Globus pallidus (tissue), 1 donor: ENCODE results near the gene RUNDC3A.
A peak's percentile ranks its signal among the peaks of the same experiment; 100 is the strongest.

Experiments used
- DNase-seq: peaks from one replicate; pipeline ENCODE4 v3.0.0-alpha.2; 2015; ENCODE audit warnings: low spot score

Gene RUNDC3A

GRCh38 chr17:44283344-44284023 is 24.9 kb upstream of the RUNDC3A start:
- DNase-seq: no peak

- no peak for DNase-seq
Measured at GRCh38 chr17:44284024-44284400, 24.4 kb upstream of the RUNDC3A start.

GRCh38 chr17:44287651-44288050 is 20.8 kb upstream of the RUNDC3A start:
- DNase-seq: no peak

- no peak for DNase-seq
Measured at GRCh38 chr17:44293509-44294226, 14.7 kb upstream of the RUNDC3A start.

- DNase-seq: no peak
Measured at GRCh38 chr17:44297975-44298374, 10.4 kb upstream of the RUNDC3A start.

- no peak for DNase-seq
Measured at GRCh38 chr17:44304651-44305050, 3.8 kb upstream of the RUNDC3A start.

GRCh38 chr17:44307387-44308186 is 814 bp upstream of the RUNDC3A start:
- peak; percentile 87 for DNase-seq

- peak; percentile 62 for DNase-seq
Measured at GRCh38 chr17:44308865-44309264, 464 bp downstream of the RUNDC3A start.

- no peak for DNase-seq
Measured at GRCh38 chr17:44309472-44309871, 1.1 kb downstream of the RUNDC3A start.

GRCh38 chr17:44310188-44310587 is 1.8 kb downstream of the RUNDC3A start:
- no peak for DNase-seq

- DNase-seq: no peak
Measured at GRCh38 chr17:44310609-44311376, 2.4 kb downstream of the RUNDC3A start.

GRCh38 chr17:44311562-44312181 is 3.3 kb downstream of the RUNDC3A start:
- no peak for DNase-seq

GRCh38 chr17:44312396-44313104 is 4.1 kb downstream of the RUNDC3A start:
- DNase-seq: no peak

- DNase-seq: no peak
Measured at GRCh38 chr17:44314031-44314430, 5.6 kb downstream of the RUNDC3A start.

GRCh38 chr17:44314524-44314868 is 6.1 kb downstream of the RUNDC3A start:
- DNase-seq: no peak

- DNase-seq: no peak
Measured at GRCh38 chr17:44314869-44315661, 6.7 kb downstream of the RUNDC3A start.

- DNase-seq: no peak
Measured at GRCh38 chr17:44315760-44316731, 7.6 kb downstream of the RUNDC3A start.

GRCh38 chr17:44317545-44317944 is 9.1 kb downstream of the RUNDC3A start:
- no peak for DNase-seq
